Heart left ventricle (tissue), 13 donors: Measurements from ENCODE around the gene MAGI1.

Source experiments
- CTCF ChIP-seq, 12 donors: fragments of 200-600 bp; sonication (generic) in 4 of 12; IDR thresholded peaks; one replicate each; pipeline versions ENCODE4 v1.5.0 to v1.8.0; 2018 to 2022; ENCODE audit warnings: antibody characterized with exemption in 12 of 12, mild to moderate bottlenecking in 5 of 12
- POLR2A ChIP-seq, 2 donors: fragments of 450-650 bp; IDR thresholded peaks; one replicate each; pipeline ENCODE4 v1.6.1; 2017; ENCODE audit warnings: antibody characterized with exemption in 2 of 2, mild to moderate bottlenecking in 2 of 2, moderate library complexity in 2 of 2
- donor health status: ischemic (EF 13 %, LVEDD 7.1; RV severe dilation, severe dysfunction).
- donor health status: DM: no; HTN: yes; CAD: no.
- donor health status: DM: no; HTN: no; CAD: no.
- donor health status: ischemic (EF 25% LVEDD 6.9; RV normal size, moderate dysfunction).
- donor health status: ischemic (EF 25% LVEDD 5.7; RV mildly dilated, moderate dysfunction).
- donor health status: ischemic (EF 35%, LVEDD 5.7; RV mildly dilated, moderate dysfunction).
- donor health status: nonischemic (EF 11% LVEDD 7.7; RV severe dilation, severe dysfunction).
- donor health status: DM: yes; HTN: yes; CAD: no.
- donor health status: PGD.
- donor health status: ischemic (EF 29% LVEDD 5.4; RV normal size, mild dysfunction).
- donor health status: nonischemic (EF 23%, LVEDD 6.1; RV moderate dilation, normal function).

GRCh38 chr3:65371053-65371452, 667.7 kb downstream of the MAGI1 start:
- TF ChIP-seq CTCF (IDR thresholded peaks at IDR 0.05) (no peak), POLR2A (IDR thresholded peaks at IDR 0.05) (no peak)
